AG09309 (cell line): Measurements from ENCODE around the gene NR2F6.
A peak's percentile ranks its signal among the peaks of the same experiment; 100 is the strongest.

Experiments used
- DNase-seq: peaks from one replicate; pipeline ENCODE4 v3.0.0-alpha.2; 2010; ENCODE audit warnings: low read depth
- H3K4me3 ChIP-seq: 2 replicates; pipeline ENCODE4 v1.5.1; 2011; ENCODE audit warnings: mild to moderate bottlenecking, low read depth, low read length, moderate library complexity; ENCODE audit not compliant: control insufficient read depth
- TF ChIP-seq, protein P1 (sequence below): IDR thresholded peaks from 2 replicates; pipeline ENCODE4 v1.5.1; 2011; ENCODE audit warnings: mild to moderate bottlenecking, low read depth, low read length, inconsistent platforms; ENCODE audit not compliant: insufficient read depth, control insufficient read depth; ENCODE audit errors: missing control alignments

The NR2F6 gene

GRCh38 chr19:17240062-17240752 lies 5.5 kb downstream of the NR2F6 start:
- H3K4me3 ChIP-seq = no peak overlapping the region
- TF ChIP-seq, protein P1, sequence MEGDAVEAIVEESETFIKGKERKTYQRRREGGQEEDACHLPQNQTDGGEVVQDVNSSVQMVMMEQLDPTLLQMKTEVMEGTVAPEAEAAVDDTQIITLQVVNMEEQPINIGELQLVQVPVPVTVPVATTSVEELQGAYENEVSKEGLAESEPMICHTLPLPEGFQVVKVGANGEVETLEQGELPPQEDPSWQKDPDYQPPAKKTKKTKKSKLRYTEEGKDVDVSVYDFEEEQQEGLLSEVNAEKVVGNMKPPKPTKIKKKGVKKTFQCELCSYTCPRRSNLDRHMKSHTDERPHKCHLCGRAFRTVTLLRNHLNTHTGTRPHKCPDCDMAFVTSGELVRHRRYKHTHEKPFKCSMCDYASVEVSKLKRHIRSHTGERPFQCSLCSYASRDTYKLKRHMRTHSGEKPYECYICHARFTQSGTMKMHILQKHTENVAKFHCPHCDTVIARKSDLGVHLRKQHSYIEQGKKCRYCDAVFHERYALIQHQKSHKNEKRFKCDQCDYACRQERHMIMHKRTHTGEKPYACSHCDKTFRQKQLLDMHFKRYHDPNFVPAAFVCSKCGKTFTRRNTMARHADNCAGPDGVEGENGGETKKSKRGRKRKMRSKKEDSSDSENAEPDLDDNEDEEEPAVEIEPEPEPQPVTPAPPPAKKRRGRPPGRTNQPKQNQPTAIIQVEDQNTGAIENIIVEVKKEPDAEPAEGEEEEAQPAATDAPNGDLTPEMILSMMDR = no peak
- no peak for DNase-seq

DNA sequence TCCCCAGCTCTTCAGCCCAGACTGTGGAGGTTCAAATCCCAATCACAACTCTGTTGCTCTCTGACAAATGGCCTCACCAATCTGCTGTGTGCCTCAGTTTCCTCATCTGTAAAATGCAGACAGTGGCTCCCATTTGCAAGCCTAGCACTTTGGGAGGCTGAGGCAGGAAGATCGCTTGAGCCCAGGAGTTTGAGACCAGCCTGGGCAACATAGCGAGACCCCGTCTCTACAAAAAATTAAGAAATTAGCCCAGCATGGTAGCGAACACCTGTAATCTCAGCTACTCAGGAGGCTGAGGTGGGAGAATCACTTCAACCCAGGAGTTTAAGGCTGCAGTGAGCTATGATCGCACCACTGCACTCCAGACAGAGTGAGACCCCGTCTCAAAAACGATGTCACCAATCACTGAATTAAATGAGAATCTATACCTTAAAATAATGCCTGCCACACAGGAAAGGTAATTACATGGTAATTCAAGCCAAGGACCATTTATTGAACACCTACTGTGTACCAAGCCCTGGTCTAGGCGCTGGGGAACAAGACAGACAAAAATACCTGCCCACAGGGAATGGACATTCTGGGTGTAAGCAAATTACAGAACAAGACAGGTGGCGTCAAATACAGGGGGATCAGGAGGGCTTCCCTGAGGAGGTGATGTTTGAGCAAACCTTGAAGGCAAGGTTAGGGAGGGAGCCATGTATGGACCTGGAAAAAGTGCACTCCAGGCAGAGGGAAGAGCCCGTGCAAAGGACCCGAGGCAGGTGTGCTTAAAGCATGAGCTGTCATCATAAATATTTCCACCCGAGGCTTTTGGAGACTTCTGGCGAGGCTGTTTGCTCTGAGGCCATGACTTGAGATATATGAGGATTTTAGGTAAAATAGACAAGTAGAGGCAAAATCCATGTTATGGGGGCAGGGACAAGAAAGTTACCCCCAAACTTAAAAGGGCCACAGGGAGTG lies 7.7 kb downstream of the NR2F6 start:
- DNase-seq = no peak
- no peak overlapping the region for H3K4me3 ChIP-seq
- TF ChIP-seq, protein P1 = no peak

- TF ChIP-seq, protein P1 = no peak
- no peak for DNase-seq
- no peak overlapping the region for H3K4me3 ChIP-seq
These were observed 8.7 kb downstream of the NR2F6 start for GRCh38 chr19:17236811-17237543.

DNA sequence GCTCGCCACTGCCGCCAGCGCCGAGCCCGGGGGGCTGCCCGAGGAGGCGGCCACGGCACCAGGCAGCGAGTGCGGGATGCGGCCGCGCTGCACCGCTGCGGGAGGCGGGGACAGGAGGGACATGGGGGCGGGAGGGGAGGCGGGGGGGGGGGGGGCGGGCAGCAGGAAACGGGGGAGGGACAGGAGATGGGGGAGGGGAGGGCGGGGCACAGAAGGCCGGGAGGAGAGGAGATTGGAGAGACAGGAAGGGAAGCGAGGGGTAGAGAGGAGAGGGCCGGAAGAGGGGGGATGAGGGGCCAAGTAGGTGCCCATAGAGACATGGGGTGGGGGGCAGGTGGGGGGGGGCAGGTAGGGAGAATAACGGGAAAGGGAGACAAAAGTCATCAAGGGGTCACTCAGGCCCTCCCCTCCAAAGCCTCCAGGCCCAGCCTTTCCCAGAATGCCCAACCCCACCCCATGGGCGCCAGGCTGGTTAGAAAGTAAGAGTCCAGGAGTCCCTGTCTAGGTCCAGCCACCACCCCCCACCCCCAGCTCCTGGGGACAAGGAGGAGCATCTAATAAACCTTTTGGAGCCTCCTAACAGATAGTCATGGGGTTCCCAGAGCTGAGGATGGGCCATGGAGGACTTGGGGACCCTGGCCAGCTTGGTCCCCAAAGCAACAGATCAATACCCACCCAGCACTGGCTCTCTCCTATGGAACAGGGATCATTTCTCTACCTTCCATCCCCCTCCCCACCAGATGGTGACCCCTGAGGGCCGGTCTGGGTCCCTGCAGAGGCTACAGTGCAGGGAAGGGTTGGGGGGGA lies 9.5 kb downstream of the NR2F6 start:
- no peak for DNase-seq
- peak overlapping the region; percentile 66 for H3K4me3 ChIP-seq

DNA sequence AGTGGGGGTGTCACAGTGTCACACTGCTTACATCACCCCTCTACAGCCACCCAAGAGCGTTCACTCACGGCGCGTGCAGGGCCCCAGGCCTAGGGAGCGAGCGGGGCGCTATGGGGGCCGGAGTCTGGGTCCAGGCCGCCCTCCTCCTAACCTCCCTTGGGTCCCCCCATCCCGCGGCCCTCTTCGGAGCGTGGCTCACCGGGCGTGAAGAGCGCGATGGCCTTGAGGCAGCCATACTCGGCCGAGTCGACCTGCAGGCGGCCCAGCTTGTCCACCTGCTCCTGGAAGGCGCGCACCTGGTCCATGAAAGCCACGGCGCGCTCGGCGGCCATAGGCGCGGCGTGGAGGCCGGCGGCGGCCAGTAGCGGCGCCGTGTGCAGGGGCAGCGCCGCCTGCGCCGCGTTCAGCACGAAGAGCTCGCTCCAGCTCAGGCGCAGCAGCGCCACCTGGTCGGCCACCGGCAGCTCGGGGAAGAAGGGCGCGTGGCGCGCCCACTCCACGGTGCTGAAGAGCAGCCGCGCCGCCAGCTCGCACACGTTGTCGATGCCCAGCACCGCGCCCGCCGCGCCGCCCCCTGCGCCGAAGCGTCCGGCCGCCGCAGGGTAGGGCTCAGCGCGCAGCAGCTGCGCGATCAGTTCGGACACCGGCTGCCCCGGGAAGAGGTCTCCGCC lies 10.3 kb downstream of the NR2F6 start:
- TF ChIP-seq, protein P1 = peak; percentile 36
- peak; percentile 31 for DNase-seq
- H3K4me3 ChIP-seq = peak overlapping the region; percentile 66

More for the DNA sequence above, 9.5 kb downstream of the NR2F6 start:
- TF ChIP-seq, protein P1 = no peak

GRCh38 chr19:17234911-17235299 lies 10.8 kb downstream of the NR2F6 start:
- H3K4me3 ChIP-seq = peak overlapping the region; percentile 66
- no peak for DNase-seq
- TF ChIP-seq, protein P1 = no peak
